GM19467 (cell line): ENCODE measurements around the gene CDH13.

Source experiments
- ATAC-seq: cut with Tn5 transposase; IDR thresholded peaks from one replicate; pipeline ENCODE4 v1.9.1; 2021; ENCODE audit warnings: mild to moderate bottlenecking, moderate library complexity; ENCODE audit not compliant: unreplicated experiment

CDH13 gene

GRCh38 chr16:83839561-83839960 lies 1212.8 kb downstream of the CDH13 start:
- ATAC-seq: no peak

- no peak for ATAC-seq
Observed at GRCh38 chr16:83840060-83840617, 1213.4 kb downstream of the CDH13 start.

- no peak for ATAC-seq
Observed at GRCh38 chr16:83842291-83842690, 1215.5 kb downstream of the CDH13 start.

GRCh38 chr16:83842756-83843507 lies 1216.2 kb downstream of the CDH13 start:
- no peak for ATAC-seq

- no peak for ATAC-seq
Observed at GRCh38 chr16:83843657-83844056, 1216.9 kb downstream of the CDH13 start.

- ATAC-seq: no peak
Observed at GRCh38 chr16:83845263-83845662, 1218.5 kb downstream of the CDH13 start.

GRCh38 chr16:83847371-83848225 lies 1220.8 kb downstream of the CDH13 start:
- no peak for ATAC-seq

GRCh38 chr16:83849421-83849820 lies 1222.7 kb downstream of the CDH13 start:
- ATAC-seq: no peak
